KMS-11 (cell line): ENCODE data around the gene TLE4.

Source experiments
- H2AFZ ChIP-seq: fragments of 200-600 bp; sonication (generic); 2 replicates; pipeline ENCODE4 v1.6.1; 2016; ENCODE audit warnings: antibody characterized with exemption, mixed run types, low read depth
- H3K27ac ChIP-seq: fragments of 200-600 bp; sonication (generic); 2 replicates; pipeline ENCODE4 v1.6.1; 2016; ENCODE audit warnings: mild to moderate bottlenecking, mixed run types
- H3K27me3 ChIP-seq: fragments of 200-600 bp; sonication (generic); 2 replicates; pipeline ENCODE4 v1.6.1; 2017; ENCODE audit warnings: mild to moderate bottlenecking, low read depth, mixed run types, moderate library complexity; ENCODE audit not compliant: insufficient read depth
- H3K36me3 ChIP-seq: fragments of 200-600 bp; sonication (generic); 2 replicates; pipeline ENCODE4 v1.6.1; 2017; ENCODE audit warnings: mild to moderate bottlenecking, mixed run types; ENCODE audit not compliant: insufficient read depth
- H3K4me1 ChIP-seq: fragments of 200-600 bp; sonication (generic); 2 replicates; pipeline ENCODE4 v1.6.1; 2016; ENCODE audit warnings: mild to moderate bottlenecking, low read depth, mixed run types; ENCODE audit not compliant: poor library complexity, severe bottlenecking
- H3K4me2 ChIP-seq: fragments of 200-600 bp; sonication (generic); 2 replicates; pipeline ENCODE4 v1.7.0; 2016; ENCODE audit warnings: mild to moderate bottlenecking, mixed run types
- H3K4me3 ChIP-seq: fragments of 200-600 bp; sonication (generic); IDR thresholded peaks from 2 replicates; pipeline ENCODE4 v1.6.1; 2017; ENCODE audit warnings: low read depth, low read length, mixed read lengths; ENCODE audit not compliant: insufficient read depth
- H3K79me2 ChIP-seq: fragments of 200-600 bp; sonication (generic); 2 replicates; pipeline ENCODE4 v1.6.1; 2016; ENCODE audit warnings: low read depth, mixed run types; ENCODE audit not compliant: insufficient read depth
- H3K9ac ChIP-seq: fragments of 200-600 bp; sonication (generic); 2 replicates; pipeline ENCODE4 v1.6.1; 2016; ENCODE audit warnings: mild to moderate bottlenecking, mixed run types
- H4K20me1 ChIP-seq: fragments of 200-600 bp; sonication (generic); 2 replicates; pipeline ENCODE4 v1.6.1; 2016; ENCODE audit warnings: mild to moderate bottlenecking, mixed run types; ENCODE audit not compliant: insufficient read depth
- TF ChIP-seq, protein P1 (sequence below): fragments of 200-600 bp; sonication (generic); conservative IDR thresholded peaks from 2 replicates; pipeline ENCODE4 v1.6.1; 2017; ENCODE audit warnings: low read depth, mild to moderate bottlenecking, antibody characterized with exemption, low read length, moderate library complexity, mixed read lengths

The TLE4 gene

DNA sequence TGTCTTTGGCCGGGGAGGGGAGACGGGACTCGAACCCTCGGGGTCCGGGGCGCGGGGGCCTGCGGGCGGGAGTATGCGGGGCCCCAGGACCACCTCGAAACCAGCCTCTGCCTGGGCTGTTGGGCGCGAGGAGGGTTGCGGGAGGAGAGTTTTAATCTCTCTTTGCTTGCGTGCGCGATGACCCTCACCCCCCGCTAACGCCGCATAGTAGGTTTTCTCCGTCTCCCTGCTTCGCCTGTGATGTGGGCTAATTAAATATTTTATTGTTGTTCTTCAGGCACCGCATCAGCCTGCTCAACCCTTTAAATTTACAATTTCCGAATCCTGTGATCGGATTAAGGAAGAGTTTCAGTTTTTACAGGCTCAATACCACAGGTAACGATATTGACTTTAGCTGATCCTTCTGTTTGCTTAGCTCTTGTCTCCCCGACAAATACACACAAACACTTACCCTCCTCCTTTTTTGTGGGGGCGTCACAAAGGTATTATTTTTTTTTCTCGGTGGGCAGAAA is 1.7 kb downstream of the TLE4 start:
- Histone ChIP-seq H2AFZ (peak overlapping the region; percentile 78), H3K79me2 (no peaks in the 10 kb centered on the region), H4K20me1 (no peaks in the 10 kb centered on the region), H3K36me3 (no peaks in the 10 kb centered on the region), H3K27me3 (peaks cover 5% of the 10 kb centered on the region; the same call in 1 of the 2 replicates), H3K27ac (no peak overlapping the region), H3K4me1 (peaks cover 7% of the 10 kb centered on the region), H3K4me3 (no peak overlapping the region), H3K4me2 (peak overlapping the region; percentile 60), H3K9ac (peak overlapping the region; percentile 30; the same call in 1 of the 2 replicates)
- TF ChIP-seq, protein P1, sequence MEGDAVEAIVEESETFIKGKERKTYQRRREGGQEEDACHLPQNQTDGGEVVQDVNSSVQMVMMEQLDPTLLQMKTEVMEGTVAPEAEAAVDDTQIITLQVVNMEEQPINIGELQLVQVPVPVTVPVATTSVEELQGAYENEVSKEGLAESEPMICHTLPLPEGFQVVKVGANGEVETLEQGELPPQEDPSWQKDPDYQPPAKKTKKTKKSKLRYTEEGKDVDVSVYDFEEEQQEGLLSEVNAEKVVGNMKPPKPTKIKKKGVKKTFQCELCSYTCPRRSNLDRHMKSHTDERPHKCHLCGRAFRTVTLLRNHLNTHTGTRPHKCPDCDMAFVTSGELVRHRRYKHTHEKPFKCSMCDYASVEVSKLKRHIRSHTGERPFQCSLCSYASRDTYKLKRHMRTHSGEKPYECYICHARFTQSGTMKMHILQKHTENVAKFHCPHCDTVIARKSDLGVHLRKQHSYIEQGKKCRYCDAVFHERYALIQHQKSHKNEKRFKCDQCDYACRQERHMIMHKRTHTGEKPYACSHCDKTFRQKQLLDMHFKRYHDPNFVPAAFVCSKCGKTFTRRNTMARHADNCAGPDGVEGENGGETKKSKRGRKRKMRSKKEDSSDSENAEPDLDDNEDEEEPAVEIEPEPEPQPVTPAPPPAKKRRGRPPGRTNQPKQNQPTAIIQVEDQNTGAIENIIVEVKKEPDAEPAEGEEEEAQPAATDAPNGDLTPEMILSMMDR = no peak

DNA sequence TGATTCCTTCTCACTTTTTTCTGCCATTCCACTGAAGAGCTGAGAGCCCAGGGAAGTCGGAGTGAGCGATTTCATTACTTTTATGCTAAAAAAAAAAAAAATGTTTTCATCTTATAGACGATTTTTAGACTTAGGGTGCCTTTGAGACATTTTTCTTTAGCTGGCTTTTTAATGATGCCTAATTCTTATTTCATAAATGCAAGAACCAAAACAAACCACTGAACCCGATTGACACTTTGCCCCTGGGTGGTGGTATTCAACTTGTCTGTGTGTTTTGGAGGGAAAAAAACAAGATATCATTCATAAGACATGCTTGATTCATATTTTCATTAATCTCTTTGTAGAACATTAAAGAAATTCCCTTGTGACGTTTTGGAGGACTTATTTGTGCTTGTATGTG is 2.4 kb downstream of the TLE4 start:
- no peak overlapping the region for H3K27ac ChIP-seq
- TF ChIP-seq, protein P1 = no peak
- H4K20me1 ChIP-seq = no peaks in the 10 kb centered on the region
- H3K9ac ChIP-seq = no peak overlapping the region
- H3K4me1 ChIP-seq = peaks cover 4% of the 10 kb centered on the region
- no peaks in the 10 kb centered on the region for H3K36me3 ChIP-seq
- no peak overlapping the region for H3K4me2 ChIP-seq
- H2AFZ ChIP-seq = no peak overlapping the region
- H3K4me3 ChIP-seq = no peak overlapping the region
- H3K79me2 ChIP-seq = no peaks in the 10 kb centered on the region
- H3K27me3 ChIP-seq = peaks cover 5% of the 10 kb centered on the region; the same call in 1 of the 2 replicates

DNA sequence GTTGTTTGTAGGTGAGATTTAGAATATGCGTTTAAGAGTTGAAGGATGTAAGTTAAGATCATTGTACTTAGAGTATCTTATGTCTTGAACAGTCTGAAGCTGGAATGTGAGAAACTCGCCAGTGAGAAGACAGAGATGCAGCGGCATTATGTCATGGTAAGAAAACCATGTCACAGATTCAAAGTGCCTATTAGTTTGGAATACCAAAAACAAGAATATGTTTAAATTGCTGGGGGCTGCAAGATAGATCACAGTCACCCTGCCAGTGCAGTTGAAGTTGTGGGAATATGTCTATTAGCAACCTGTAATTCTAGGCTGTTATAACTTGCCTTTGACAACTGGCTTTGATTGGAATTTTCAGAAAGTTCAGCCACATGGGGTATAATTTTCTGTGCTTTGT is 3.0 kb downstream of the TLE4 start:
- Histone ChIP-seq H3K4me1 (peaks cover 4% of the 10 kb centered on the region), H4K20me1 (no peaks in the 10 kb centered on the region), H3K27me3 (peaks cover 4% of the 10 kb centered on the region; the same call in 1 of the 2 replicates), H3K36me3 (no peaks in the 10 kb centered on the region), H3K4me3 (no peak overlapping the region), H3K4me2 (no peak overlapping the region), H3K79me2 (no peaks in the 10 kb centered on the region), H3K9ac (no peak overlapping the region), H3K27ac (no peak overlapping the region), H2AFZ (no peak overlapping the region)
- TF ChIP-seq, protein P1 = no peak

DNA sequence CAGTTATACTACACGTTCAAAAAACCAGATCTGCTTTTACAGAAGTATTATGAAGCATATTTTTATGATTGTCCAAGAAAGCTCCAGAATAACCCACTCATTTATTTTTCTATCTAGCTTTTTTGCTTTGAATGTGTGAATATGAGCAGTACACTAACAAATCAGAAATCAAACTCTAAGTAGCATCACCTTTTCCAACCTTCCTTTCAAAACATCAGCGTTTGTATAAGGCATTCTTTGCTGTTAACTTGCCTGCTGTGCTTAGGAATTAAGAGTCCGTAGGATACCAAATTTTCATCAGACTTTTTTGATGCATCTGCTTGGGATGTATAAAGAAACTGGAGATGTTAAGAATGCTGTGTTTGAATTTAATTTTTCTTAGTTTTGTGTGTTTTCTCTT is 3.8 kb downstream of the TLE4 start:
- H3K4me2 ChIP-seq = no peak overlapping the region

More for the DNA sequence above, 3.8 kb downstream of the TLE4 start:
- Histone ChIP-seq H4K20me1 (no peaks in the 10 kb centered on the region), H3K79me2 (no peaks in the 10 kb centered on the region), H2AFZ (no peak overlapping the region), H3K36me3 (no peaks in the 10 kb centered on the region), H3K9ac (no peak overlapping the region), H3K4me1 (peaks cover 4% of the 10 kb centered on the region), H3K27me3 (no peaks in the 10 kb centered on the region), H3K27ac (no peak overlapping the region), H3K4me3 (no peak overlapping the region)
- TF ChIP-seq, protein P1 = no peak
